Ovary (tissue), 9 donors: ENCODE measurements around the gene EML6. TPM values are rescaled to one million over a fixed set of nuclear protein-coding genes. Genes with fewer than 3 reads are reported as not detected.

Experiments used
- DNase-seq, 5 donors: peaks; one replicate each; pipeline ENCODE4 v3.0.0-alpha.2; 2019 to 2020
- H3K27ac ChIP-seq, 2 donors: fragments of 200-600 bp; one replicate each; pipeline versions ENCODE4 v1.5.1 to v1.8.0; 2019 to 2022
- H3K27me3 ChIP-seq: fragments of 200-600 bp; one replicate; pipeline ENCODE4 v1.8.0; 2022
- H3K36me3 ChIP-seq: fragments of 200-600 bp; sonication (generic); one replicate; pipeline ENCODE4 v1.5.1; 2019
- H3K4me1 ChIP-seq: one replicate; pipeline ENCODE4 v1.8.1; 2013; ENCODE audit warnings: mild to moderate bottlenecking, moderate library complexity; ENCODE audit not compliant: insufficient read depth
- H3K4me3 ChIP-seq: fragments of 200-600 bp; sonication (generic); one replicate; pipeline ENCODE4 v1.5.1; 2017
- H3K9me3 ChIP-seq, 2 donors: fragments of 200-600 bp in 1 of 2; sonication (generic) in 1 of 2; one replicate each; pipeline versions ENCODE4 v1.5.1 to v1.8.1; 2013 to 2019; ENCODE audit warnings: mild to moderate bottlenecking in 1 of 2, moderate library complexity in 1 of 2
- CTCF ChIP-seq, 3 donors: fragments of 450-650 bp in 2 of 3; fragments of 200-600 bp in 1 of 3; IDR thresholded peaks; one replicate each; pipeline versions ENCODE4 v1.5.1 to v1.8.0; 2016 to 2022; ENCODE audit warnings: antibody characterized with exemption in 3 of 3, mild to moderate bottlenecking in 1 of 3
- EP300 ChIP-seq: sonication (generic); formaldehyde crosslinking; IDR thresholded peaks from one replicate; pipeline ENCODE4 v1.6.1; 2017; ENCODE audit warnings: antibody characterized with exemption
- POLR2A ChIP-seq: fragments of 450-650 bp; IDR thresholded peaks from one replicate; pipeline ENCODE4 v1.6.1; 2017; ENCODE audit warnings: antibody characterized with exemption, mild to moderate bottlenecking, moderate library complexity
- WGBS, 3 donors: extraction: QIAGEN DNeasy Blood & Tissue Kit in 1 of 3; methylation state at CpG; one replicate each; pipeline versions ENCODE4 v1.1.5 to v1.1.7; 2013 to 2017; 5-methylcytosine and 5-hydroxymethylcytosine counted together
- intact Hi-C, 4 donors: fragments of 100-400 bp; cut with DNase I; formaldehyde crosslinking; loops; one replicate each; pipeline versions ENCODE4 v1.11.0 to v1.15.1; 2022 to 2023
- polyA plus RNA-seq, 2 donors: library from polyadenylated mRNA; stranded (reverse); fragments of 200-250 nt in 1 of 2; fragments of 350-450 nt in 1 of 2; fragmentation: Illumina TruSeq in 1 of 2; extraction: RNeasy Lipid Tissue Mini Kit (QIAGEN cat#74804) in 1 of 2; gene quantifications; one replicate each; pipeline ENCODE4 v1.2.3, GENCODE V29; 2013 to 2014
- total RNA-seq, 7 donors: library from RNA; depleted of rRNA in 2 of 7; stranded (reverse); fragments of >200 nt in 2 of 7; fragmentation: NEBNext Ultra II Directional in 3 of 7; extraction: Animal tissue kit (Norgen Biotek cat#: 25700) in 3 of 7; gene quantifications; one replicate each; pipeline versions ENCODE4 v1.1.0 to v1.2.4, GENCODE V29; 2016 to 2023
- donor health status: DM: no; HTN: no; CAD: no; lungs with moderate emphysema.
- donor health status: DM: no; HTN: no; CAD: no.
- donor health status: Bipolar disorder and iron deficiency.
- donor health status: DM: yes; HTN: yes; CAD: no.
- donor health status: DM: no; HTN: no; CAD: no.
- donor health status: DM: yes; HTN: yes; CAD: no.

Gene EML6
- total and polyA plus RNA-seq, 9 donors: 0.22 to 3.7 (median 0.48) TPM

GRCh38 chr2:54946220-54946805, 222.9 kb downstream of the EML6 start:
- Histone ChIP-seq H3K9me3 (no peaks in the 10 kb centered on the region), H3K36me3 (no peaks in the 10 kb centered on the region), H3K27me3 (no peaks in the 10 kb centered on the region), H3K4me3 (no peak overlapping the region), H3K4me1 (peaks cover 8% of the 10 kb centered on the region), H3K27ac (peak overlapping the region; percentile 28 to 75)
- WGBS, 3 donors: 45 to 61% (median 52%) methylated on average over 9 of the region's 9 CpGs
- TF ChIP-seq EP300 (no peak), CTCF (IDR thresholded peaks at IDR 0.05) (no peak), POLR2A (no peak)
- DNase-seq: peak in 2 of 5 donors; percentile 34 to 45
- intact Hi-C loops: no loop called here

GRCh38 chr2:54947136-54947535, 223.7 kb downstream of the EML6 start:
- Histone ChIP-seq H3K9me3 (no peaks in the 10 kb centered on the region), H3K27me3 (no peaks in the 10 kb centered on the region), H3K4me3 (no peak overlapping the region), H3K36me3 (no peaks in the 10 kb centered on the region), H3K27ac (no peak overlapping the region), H3K4me1 (peaks cover 8% of the 10 kb centered on the region)
- 74 to 78% (median 76%) methylated on average over 11 of the region's 11 CpGs for WGBS, 3 donors
- intact Hi-C loops: no loop called here
- no peak for DNase-seq
- TF ChIP-seq EP300 (no peak), CTCF (IDR thresholded peaks at IDR 0.05) (no peak), POLR2A (no peak)

GRCh38 chr2:54947646-54948045, 224.2 kb downstream of the EML6 start:
- no peaks in the 10 kb centered on the region for H3K36me3 ChIP-seq
- no peak for DNase-seq
- H3K4me1 ChIP-seq: peaks cover 8% of the 10 kb centered on the region
- no peak for TF ChIP-seq POLR2A
- TF ChIP-seq EP300: no peak
- H3K4me3 ChIP-seq: no peak overlapping the region
- WGBS, 3 donors: 93 to 95% (median 93%) methylated on average over 9 of the region's 9 CpGs
- H3K9me3 ChIP-seq: no peaks in the 10 kb centered on the region
- H3K27ac ChIP-seq: no peak overlapping the region
- no peaks in the 10 kb centered on the region for H3K27me3 ChIP-seq
- intact Hi-C loops: no loop called here

GRCh38 chr2:54948120-54948519, 224.7 kb downstream of the EML6 start:
- 86 to 89% (median 87%) methylated on average over 12 of the region's 12 CpGs for WGBS, 3 donors
- Histone ChIP-seq H3K4me1 (peaks cover 8% of the 10 kb centered on the region), H3K27ac (no peak overlapping the region), H3K4me3 (no peak overlapping the region), H3K36me3 (no peaks in the 10 kb centered on the region), H3K27me3 (no peaks in the 10 kb centered on the region), H3K9me3 (no peaks in the 10 kb centered on the region)
- TF ChIP-seq POLR2A: no peak
- DNase-seq: no peak
- intact Hi-C loops: no loop called here

GRCh38 chr2:54949431-54949830, 226.0 kb downstream of the EML6 start:
- no peaks in the 10 kb centered on the region for H3K9me3 ChIP-seq
- DNase-seq: no peak
- no peaks in the 10 kb centered on the region for H3K27me3 ChIP-seq
- no peak overlapping the region for H3K27ac ChIP-seq
- peaks cover 8% of the 10 kb centered on the region for H3K4me1 ChIP-seq
- TF ChIP-seq EP300: no peak
- TF ChIP-seq CTCF (IDR thresholded peaks at IDR 0.05): no peak
- TF ChIP-seq POLR2A: no peak
- 90 to 94% (median 91%) methylated on average over 6 of the region's 6 CpGs for WGBS, 3 donors
- intact Hi-C loops: no loop called here
- no peak overlapping the region for H3K4me3 ChIP-seq
- H3K36me3 ChIP-seq: no peaks in the 10 kb centered on the region
